ENCODE results near the gene SMIM29. TPM values are rescaled to one million over a fixed set of nuclear protein-coding genes. Genes with fewer than 3 reads are reported as not detected.

The SMIM29 gene
- total RNA-seq, 1 experiment from 2014 or later, result 73.4 TPM

Other genes starting within 250 kb of the SMIM29 start
- not detected in 2 replicates for gene GRM4, start 102.9 kb downstream of the SMIM29 start, total RNA-seq (2014; rRNA removed)
- gene HMGA1, start 12.1 kb downstream of the SMIM29 start, total RNA-seq (2014; rRNA removed), result 420 and 508 TPM in 2 replicates
- 21.5 and 26.1 TPM in 2 replicates for gene NUDT3, start 143.7 kb upstream of the SMIM29 start, total RNA-seq (2014; rRNA removed)
- 2,414 and 2,513 TPM in 2 replicates for gene RPS10, start 177.1 kb upstream of the SMIM29 start, total RNA-seq (2014; rRNA removed)
- not detected in 2 replicates for gene PACSIN1, start 217.1 kb upstream of the SMIM29 start, total RNA-seq (2014; rRNA removed)